Liver (tissue), 9 donors: ENCODE measurements around the gene TBC1D9B. TPM values are rescaled to one million over a fixed set of nuclear protein-coding genes. Genes with fewer than 3 reads are reported as not detected.

ENCODE experiments used
- DNase-seq: peaks from one replicate; pipeline ENCODE4 v3.0.0-alpha.2; 2017; ENCODE audit warnings: low spot score
- H3K27ac ChIP-seq, 2 donors: one replicate each; pipeline ENCODE4 v1.7.0; 2013; ENCODE audit warnings: inconsistent platforms in 2 of 2, low read length in 2 of 2, control low read depth in 1 of 2, low read depth in 1 of 2, mild to moderate bottlenecking in 1 of 2
- H3K27me3 ChIP-seq, 4 donors: one replicate each; pipeline versions ENCODE4 v1.6.1 to v1.7.0; 2013; ENCODE audit warnings: low read length in 3 of 4, inconsistent platforms in 1 of 4, mild to moderate bottlenecking in 1 of 4, moderate library complexity in 1 of 4; ENCODE audit not compliant: control insufficient read depth in 4 of 4, insufficient read depth in 4 of 4
- H3K36me3 ChIP-seq, 4 donors: one replicate each; pipeline versions ENCODE4 v1.6.1 to v1.7.0; 2013; ENCODE audit warnings: low read length in 3 of 4, mild to moderate bottlenecking in 3 of 4, low read depth in 1 of 4, moderate library complexity in 1 of 4; ENCODE audit not compliant: control insufficient read depth in 4 of 4, insufficient read depth in 3 of 4
- H3K4me1 ChIP-seq, 4 donors: one replicate each; pipeline versions ENCODE4 v1.6.1 to v1.7.0; 2013; ENCODE audit warnings: low read length in 3 of 4, mild to moderate bottlenecking in 3 of 4, moderate library complexity in 1 of 4; ENCODE audit not compliant: control insufficient read depth in 4 of 4, insufficient read depth in 4 of 4
- H3K4me3 ChIP-seq, 3 donors: one replicate each; pipeline versions ENCODE4 v1.6.1 to v1.7.0; 2013; ENCODE audit warnings: low read length in 3 of 3, control low read depth in 1 of 3, low read depth in 1 of 3, mild to moderate bottlenecking in 1 of 3
- H3K9ac ChIP-seq, 2 donors: one replicate each; pipeline ENCODE4 v1.7.0; 2013; ENCODE audit warnings: low read length in 2 of 2, mild to moderate bottlenecking in 2 of 2, moderate library complexity in 2 of 2, control low read depth in 1 of 2, low read depth in 1 of 2
- H3K9me3 ChIP-seq, 4 donors: one replicate each; pipeline versions ENCODE4 v1.6.1 to v1.7.0; 2013; ENCODE audit warnings: low read length in 3 of 4; ENCODE audit not compliant: control insufficient read depth in 4 of 4
- ATF3 ChIP-seq: IDR thresholded peaks from 2 replicates; pipeline ENCODE4 v1.6.1; 2016; ENCODE audit warnings: antibody characterized with exemption
- CTCF ChIP-seq: fragments of 150-350 bp; IDR thresholded peaks from 2 replicates; pipeline ENCODE4 v1.5.1; 2017; ENCODE audit warnings: improper control_type of control experiment, low read depth, low read length; ENCODE audit not compliant: missing input control
- FOXA2 ChIP-seq: IDR thresholded peaks from 2 replicates; pipeline ENCODE4 v1.6.1; 2016; ENCODE audit warnings: antibody characterized with exemption
- HNF4A ChIP-seq, 2 donors: conservative IDR thresholded peaks; 2 replicates each; pipeline ENCODE4 v1.6.1; 2016; ENCODE audit warnings: antibody characterized with exemption in 2 of 2, mild to moderate bottlenecking in 2 of 2
- HNF4G ChIP-seq: IDR thresholded peaks from 2 replicates; pipeline ENCODE4 v1.6.1; 2016; ENCODE audit warnings: antibody characterized with exemption
- NR2F2 ChIP-seq: IDR thresholded peaks from 2 replicates; pipeline ENCODE4 v1.6.1; 2016; ENCODE audit warnings: antibody characterized with exemption
- RXRA ChIP-seq, 2 donors: IDR thresholded peaks; 2 replicates each; pipeline ENCODE4 v1.6.1; 2017 to 2018; ENCODE audit warnings: antibody characterized with exemption in 2 of 2, mild to moderate bottlenecking in 1 of 2
- SP1 ChIP-seq: IDR thresholded peaks from 2 replicates; pipeline ENCODE4 v1.6.1; 2018; ENCODE audit warnings: antibody characterized with exemption, mild to moderate bottlenecking
- TAF1 ChIP-seq: conservative IDR thresholded peaks from 2 replicates; pipeline ENCODE4 v1.6.1; 2016; ENCODE audit warnings: antibody characterized with exemption, mild to moderate bottlenecking
- YY1 ChIP-seq: IDR thresholded peaks from 2 replicates; pipeline ENCODE4 v1.6.1; 2016; ENCODE audit warnings: antibody characterized with exemption, mild to moderate bottlenecking
- ZBTB33 ChIP-seq: IDR thresholded peaks from 2 replicates; pipeline ENCODE4 v1.6.1; 2016; ENCODE audit warnings: antibody characterized with exemption
- WGBS: extraction: QIAGEN DNeasy Blood & Tissue Kit; methylation state at CpG from one replicate; pipeline ENCODE4 v1.1.7; 2013; 5-methylcytosine and 5-hydroxymethylcytosine counted together
- polyA plus RNA-seq, 2 donors: library from polyadenylated mRNA; stranded (reverse) in 1 of 2; unstranded in 1 of 2; fragments of 200-250 nt in 1 of 2; fragments of >200 nt in 1 of 2; fragmentation: Nextera tagmentation in 1 of 2; extraction: Ambion mirVana in 1 of 2; gene quantifications; one replicate each; pipeline versions ENCODE4 v1.2.1 to v1.2.3, GENCODE V29; 2013 to 2015
- total RNA-seq, 2 donors: library from RNA; depleted of rRNA; stranded (reverse); fragments of >200 nt; gene quantifications; one replicate each; pipeline ENCODE4 v1.2.3, GENCODE V29; 2014
- donor health status: healthy.
- donor health status: healthy.
- donor health status: healthy.
- donor health status: healthy.
- donor health status: healthy.

The TBC1D9B gene
- total and polyA plus RNA-seq, 4 donors = 23.1 to 55.4 (median 38.7) TPM

- no peaks in the 10 kb centered on the region for H3K4me1 ChIP-seq
- H3K9ac ChIP-seq = no peak overlapping the region
- no peak overlapping the region for H3K4me3 ChIP-seq
- 96% methylated on average over 26 of the region's 26 CpGs for WGBS
- H3K27me3 ChIP-seq = no peaks in the 10 kb centered on the region
- H3K9me3 ChIP-seq = peaks cover 0 to 11% (median 5%) of the 10 kb centered on the region in 4 donors
- no peak for TF ChIP-seq ATF3
- no peak for TF ChIP-seq TAF1
- DNase-seq = no peak
- peaks cover 7 to 60% (median 22%) of the 10 kb centered on the region in 4 donors for H3K36me3 ChIP-seq
- no peak overlapping the region for H3K27ac ChIP-seq
These were observed 29.3 kb downstream of the TBC1D9B start for GRCh38 chr5:179878222-179879002.

GRCh38 chr5:179876610-179876952, 31.1 kb downstream of the TBC1D9B start:
- 92% methylated on average over 3 of the region's 3 CpGs for WGBS
- Histone ChIP-seq H3K9ac (no peak overlapping the region), H3K4me3 (no peak overlapping the region), H3K36me3 (peaks cover 12 to 68% (median 25%) of the 10 kb centered on the region in 4 donors), H3K4me1 (no peaks in the 10 kb centered on the region), H3K9me3 (no peaks in the 10 kb centered on the region), H3K27ac (no peak overlapping the region), H3K27me3 (no peaks in the 10 kb centered on the region)
- no peak for TF ChIP-seq SP1
- no peak for TF ChIP-seq TAF1
- TF ChIP-seq RXRA (IDR thresholded peaks at IDR 0.05) = no peak
- no peak for TF ChIP-seq FOXA2
- no peak for TF ChIP-seq YY1
- no peak for DNase-seq

- Histone ChIP-seq H3K27me3 (no peaks in the 10 kb centered on the region), H3K9me3 (no peaks in the 10 kb centered on the region), H3K36me3 (peaks cover 12 to 74% (median 29%) of the 10 kb centered on the region in 4 donors), H3K9ac (no peak overlapping the region), H3K4me3 (no peak overlapping the region), H3K4me1 (no peaks in the 10 kb centered on the region), H3K27ac (no peak overlapping the region)
- no peak for DNase-seq
- WGBS = 95% methylated on average over 16 of the region's 16 CpGs
- TF ChIP-seq HNF4G (no peak), HNF4A (conservative IDR thresholded peaks at IDR 0.05) (no peak), RXRA (IDR thresholded peaks at IDR 0.05) (no peak), NR2F2 (no peak), SP1 (no peak), TAF1 (no peak), CTCF (no peak), FOXA2 (no peak), ZBTB33 (no peak)
These were observed 31.7 kb downstream of the TBC1D9B start for GRCh38 chr5:179875741-179876609.
